GM19351 (cell line): Measurements from ENCODE around the gene TCF12.

Experiments used
- ATAC-seq: cut with Tn5 transposase; IDR thresholded peaks from one replicate; pipeline ENCODE4 v1.9.1; 2021; ENCODE audit warnings: mild to moderate bottlenecking, moderate library complexity; ENCODE audit not compliant: unreplicated experiment

Gene TCF12

DNA sequence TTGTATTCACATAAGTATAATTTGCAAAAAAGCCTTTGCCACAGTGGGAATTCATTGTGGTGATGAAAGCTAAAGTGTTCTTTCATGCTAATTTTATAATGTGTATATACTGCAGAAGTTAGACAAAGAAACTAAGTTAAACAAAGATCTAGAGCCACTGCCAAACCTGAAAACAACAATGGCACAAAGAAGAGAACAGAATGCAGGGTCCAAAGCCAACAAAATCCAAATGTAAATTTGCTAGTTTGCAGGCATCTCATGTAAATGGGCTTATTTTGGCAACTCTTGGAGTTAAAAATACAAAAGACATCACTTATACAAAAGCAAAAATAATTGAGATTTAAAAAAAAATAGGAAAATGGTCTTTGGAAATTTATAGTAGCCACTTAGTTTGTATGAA lies 123.0 kb downstream of the TCF12 start:
- no peak for ATAC-seq

- no peak for ATAC-seq
These were observed 125.7 kb downstream of the TCF12 start for GRCh38 chr15:57044072-57044702.

DNA sequence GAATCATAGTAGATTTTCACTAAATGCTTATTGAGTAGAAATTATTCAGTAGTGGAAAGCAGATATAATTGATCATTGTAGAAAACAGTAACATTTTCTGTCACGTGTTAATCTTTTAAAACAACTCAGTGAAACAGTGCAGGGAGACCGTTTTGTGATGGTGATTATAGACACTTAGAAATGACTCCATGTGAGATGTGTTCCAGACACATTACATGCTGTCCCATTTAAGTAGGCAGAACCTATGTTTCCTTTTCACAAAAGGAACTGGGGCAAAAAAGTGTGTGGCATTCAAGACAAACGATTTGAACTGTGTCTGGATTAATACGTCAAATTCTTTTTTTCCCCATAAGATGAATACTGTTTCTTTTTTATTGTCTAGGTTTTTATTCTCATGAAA lies 126.5 kb downstream of the TCF12 start:
- ATAC-seq: no peak

GRCh38 chr15:57045741-57046382 lies 127.4 kb downstream of the TCF12 start:
- ATAC-seq: peak; percentile 90

DNA sequence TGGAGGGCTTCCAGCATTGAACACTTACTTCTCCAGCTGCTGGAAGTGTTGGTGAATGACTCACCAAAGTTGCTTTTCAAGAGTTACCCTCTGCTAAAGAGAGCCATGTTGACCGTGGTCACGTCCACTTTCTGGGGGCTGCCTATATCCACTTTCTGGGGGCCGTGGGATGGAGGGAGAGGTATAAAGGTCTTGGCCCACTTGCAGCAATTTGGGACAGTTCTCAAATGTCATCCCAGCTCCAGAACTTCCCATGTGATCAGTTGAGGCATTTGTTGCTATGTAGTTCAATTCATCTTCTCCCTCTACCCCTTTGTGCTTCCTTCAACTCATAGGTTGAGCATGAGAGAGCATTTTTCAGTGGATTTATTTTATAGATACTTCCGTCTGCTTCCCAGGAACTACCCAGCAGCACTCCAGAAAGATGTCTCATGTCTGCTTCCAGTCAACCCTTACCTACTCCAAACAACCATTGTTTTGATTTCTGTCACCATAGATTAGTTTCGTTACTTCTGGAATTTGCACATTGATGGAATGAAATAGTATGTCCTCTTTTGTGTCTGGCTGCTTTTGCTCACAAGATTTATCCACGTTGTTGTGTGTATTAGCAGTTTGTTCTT lies 130.6 kb downstream of the TCF12 start:
- ATAC-seq: no peak

- no peak for ATAC-seq
These were observed 135.0 kb downstream of the TCF12 start for GRCh38 chr15:57053470-57053869.

GRCh38 chr15:57054204-57054750 lies 135.8 kb downstream of the TCF12 start:
- ATAC-seq: no peak

DNA sequence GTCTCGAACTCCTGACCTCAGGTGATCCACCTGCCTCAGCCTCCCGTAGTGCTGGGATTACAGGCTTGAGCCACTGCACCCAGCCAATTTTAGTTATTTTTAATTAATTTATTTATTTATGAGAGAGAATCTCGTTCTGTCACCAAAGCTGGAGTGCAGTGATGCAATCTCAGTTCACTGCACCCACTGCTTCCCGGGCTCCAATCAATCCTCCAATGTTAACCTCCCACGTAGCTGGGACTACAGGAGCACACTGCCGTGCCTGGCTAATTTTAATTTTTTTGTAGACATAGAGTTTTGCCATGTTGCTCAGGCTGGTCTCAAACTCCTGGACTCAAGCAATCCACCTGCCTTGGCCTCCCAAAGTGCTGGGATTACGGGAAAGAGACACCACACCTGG lies 137.9 kb downstream of the TCF12 start:
- ATAC-seq: no peak

DNA sequence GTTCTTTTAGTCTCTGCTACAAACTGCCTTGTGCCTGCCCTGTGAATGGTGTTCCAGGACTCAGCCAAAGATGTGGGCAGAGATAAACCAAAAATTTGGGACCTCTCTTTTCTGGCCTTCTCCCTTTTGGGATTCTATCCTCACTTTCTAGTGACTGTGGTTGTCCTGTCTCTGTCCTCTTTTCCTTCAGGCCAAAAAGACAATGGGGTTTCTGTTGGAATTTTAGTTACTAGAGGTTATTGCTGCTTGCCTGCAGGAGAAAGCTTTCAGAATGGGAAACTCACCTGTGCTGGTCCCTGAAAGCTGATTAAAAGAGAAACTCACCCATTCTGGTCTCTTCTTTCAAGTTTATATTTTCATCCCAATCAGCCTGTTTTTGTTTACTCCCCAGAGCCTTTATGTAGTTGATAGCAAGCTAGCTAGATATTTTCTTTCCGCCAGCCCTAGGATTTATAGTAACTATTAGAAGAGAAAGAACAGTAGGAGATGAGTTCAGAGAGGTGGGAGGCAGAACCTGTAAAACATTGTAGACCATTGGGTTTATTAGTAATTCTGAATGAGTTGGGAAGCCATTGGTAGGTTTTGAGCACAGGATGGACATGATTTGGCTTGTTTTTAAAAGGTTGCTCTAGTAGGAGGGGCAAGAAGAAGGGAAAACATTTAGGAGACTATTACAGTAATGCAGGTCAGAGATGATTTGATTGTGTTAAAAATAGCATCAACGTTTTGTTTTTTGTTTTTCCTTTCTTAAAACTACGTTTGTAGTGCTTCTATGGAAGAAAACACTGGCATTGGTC lies 138.9 kb downstream of the TCF12 start:
- ATAC-seq: no peak

- no peak for ATAC-seq
These were observed 140.7 kb downstream of the TCF12 start for GRCh38 chr15:57059026-57059660.

DNA sequence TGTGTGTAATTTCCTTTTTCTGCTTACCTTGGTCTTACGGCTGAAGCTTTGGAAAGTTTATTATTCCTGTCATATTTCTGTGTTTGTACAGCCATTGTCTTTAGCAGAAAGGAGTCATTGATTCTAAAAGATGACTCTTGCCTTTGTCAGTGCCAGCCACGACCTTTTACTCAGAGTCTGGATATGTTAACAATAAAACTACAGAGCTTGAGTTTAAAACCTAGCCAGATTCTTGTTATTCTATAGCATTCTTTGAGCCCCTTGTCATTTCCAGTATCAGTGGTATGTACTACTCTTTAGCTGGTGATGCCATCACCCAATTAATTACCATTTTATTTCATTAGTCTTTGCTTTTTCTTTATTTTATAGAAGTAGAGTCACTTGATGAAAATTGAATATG lies 142.4 kb downstream of the TCF12 start:
- ATAC-seq: no peak

DNA sequence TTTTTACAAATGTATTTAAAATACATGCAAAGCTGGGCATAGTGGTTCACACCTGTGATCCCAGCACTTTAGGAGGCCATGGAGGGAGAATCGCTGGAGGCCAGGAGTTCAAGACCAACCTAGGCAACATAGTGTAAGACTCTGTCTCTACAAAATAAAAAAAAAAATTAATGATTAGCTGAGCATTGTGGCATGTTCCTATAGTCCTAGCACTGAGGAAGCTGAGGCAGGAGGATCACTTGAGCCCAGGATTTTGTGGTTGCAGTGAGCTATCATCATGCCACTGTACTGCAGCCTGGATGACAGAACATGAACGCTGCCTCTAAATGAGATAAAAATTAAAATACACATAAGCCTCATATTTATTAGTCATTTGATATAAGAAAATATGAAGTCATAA lies 142.8 kb downstream of the TCF12 start:
- ATAC-seq: no peak

GRCh38 chr15:57061696-57062095 lies 143.3 kb downstream of the TCF12 start:
- no peak for ATAC-seq

GRCh38 chr15:57064033-57064432 lies 145.6 kb downstream of the TCF12 start:
- ATAC-seq: no peak

- ATAC-seq: no peak
These were observed 151.0 kb downstream of the TCF12 start for GRCh38 chr15:57069423-57069822.

GRCh38 chr15:57070674-57071073 lies 152.2 kb downstream of the TCF12 start:
- ATAC-seq: no peak

DNA sequence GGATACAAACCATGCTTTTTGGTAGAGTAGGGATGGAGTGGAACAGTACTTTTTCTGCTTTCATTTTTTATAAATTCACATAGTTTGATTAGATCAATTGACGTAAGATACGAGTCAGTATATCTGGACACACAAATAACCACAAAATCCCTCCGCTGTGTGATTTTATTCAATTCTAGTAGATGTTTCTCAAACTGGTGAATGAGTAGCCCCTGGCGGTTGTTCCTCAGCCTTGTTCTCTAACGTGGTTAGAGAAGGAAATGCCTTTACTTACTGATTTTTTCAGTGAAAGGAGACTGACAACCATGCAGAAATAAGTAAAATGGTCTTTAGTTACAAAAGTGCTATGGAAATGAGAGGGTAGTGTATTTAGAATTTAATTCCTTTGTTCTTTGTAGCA lies 161.0 kb downstream of the TCF12 start:
- no peak for ATAC-seq

DNA sequence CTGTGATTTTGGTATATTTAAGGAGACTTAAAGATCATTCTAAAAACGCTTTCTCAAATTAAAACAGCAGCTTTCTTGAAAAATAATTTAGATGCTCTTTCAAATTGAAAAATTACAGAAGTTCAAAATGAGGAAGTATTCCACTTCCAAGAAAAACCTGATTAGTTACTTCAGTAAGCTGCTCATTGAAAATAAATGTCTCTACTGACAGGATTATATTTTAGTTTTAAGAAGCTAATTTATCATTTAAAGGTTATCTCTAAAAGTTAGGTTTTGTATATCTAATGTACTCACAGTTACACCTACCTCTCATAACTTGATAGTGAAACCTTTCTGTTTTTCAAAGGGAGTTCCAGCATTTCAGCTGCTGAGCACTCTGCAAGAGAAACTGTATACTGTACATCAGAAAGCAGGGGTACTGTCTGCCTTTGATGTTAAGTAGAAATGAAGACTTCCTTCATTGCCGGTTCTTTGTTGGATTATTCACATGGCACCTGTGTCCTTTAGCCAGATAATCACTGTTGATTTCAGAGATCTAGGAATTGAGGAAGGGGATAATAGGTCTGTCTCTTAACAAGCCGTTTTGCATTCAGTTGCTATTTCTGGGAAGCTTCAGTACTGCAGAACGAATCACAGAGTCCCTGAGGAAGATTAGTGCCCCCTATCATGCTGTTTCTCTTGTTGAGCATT lies 161.6 kb downstream of the TCF12 start:
- no peak for ATAC-seq

GRCh38 chr15:57082054-57082728 lies 163.7 kb downstream of the TCF12 start:
- ATAC-seq: no peak

- no peak for ATAC-seq
These were observed 165.7 kb downstream of the TCF12 start for GRCh38 chr15:57084192-57084591.
